Transverse colon (tissue), 4 donors: ENCODE results near the gene POLR2F. TPM values are rescaled to one million over a fixed set of nuclear protein-coding genes. Genes with fewer than 3 reads are reported as not detected.
A peak's percentile ranks its signal among the peaks of the same experiment; 100 is the strongest.

ENCODE experiments used
- DNase-seq: peaks from one replicate; pipeline ENCODE4 v3.0.0-alpha.2; 2019
- H3K27ac ChIP-seq, 4 donors: fragments of 200-600 bp; sonication (generic); 2 replicates each; pipeline ENCODE4 v1.5.1; 2016 to 2018; ENCODE audit warnings: inconsistent platforms in 4 of 4
- H3K27me3 ChIP-seq: fragments of 200-600 bp; sonication (generic); 2 replicates; pipeline ENCODE4 v1.5.1; 2017; ENCODE audit warnings: inconsistent platforms
- H3K36me3 ChIP-seq, 4 donors: fragments of 200-600 bp; sonication (generic); 2 replicates each; pipeline ENCODE4 v1.5.1; 2017 to 2019; ENCODE audit warnings: inconsistent platforms in 4 of 4
- H3K4me1 ChIP-seq, 4 donors: fragments of 200-600 bp; sonication (generic); 2 replicates each; pipeline ENCODE4 v1.5.1; 2017 to 2020; ENCODE audit warnings: inconsistent platforms in 4 of 4
- H3K4me3 ChIP-seq, 4 donors: fragments of 200-600 bp; sonication (generic); 1 replicate in 1 of 4; 2 replicates in 3 of 4; pipeline versions ENCODE4 v1.5.1 to v1.6.1; 2017 to 2019; ENCODE audit warnings: inconsistent platforms in 4 of 4
- H3K9me3 ChIP-seq, 2 donors: fragments of 200-600 bp; sonication (generic); 2 replicates each; pipeline ENCODE4 v1.5.1; 2017 to 2019; ENCODE audit warnings: inconsistent platforms in 2 of 2
- EP300 ChIP-seq: sonication (generic); formaldehyde crosslinking; IDR thresholded peaks from one replicate; pipeline ENCODE4 v1.6.1; 2017; ENCODE audit warnings: antibody characterized with exemption, low read depth
- POLR2A ChIP-seq: fragments of 450-650 bp; IDR thresholded peaks from one replicate; pipeline ENCODE4 v1.6.1; 2016; ENCODE audit warnings: antibody characterized with exemption, mild to moderate bottlenecking, moderate library complexity
- POLR2AphosphoS5 ChIP-seq, 3 donors: sonication (generic); formaldehyde crosslinking; IDR thresholded peaks; one replicate each; pipeline ENCODE4 v1.6.1; 2016; ENCODE audit warnings: antibody characterized with exemption in 3 of 3
- WGBS, 2 donors: methylation state at CpG; one replicate each; pipeline ENCODE4 v1.1.5; 2018; ENCODE audit warnings: low coverage in 1 of 2; 5-methylcytosine and 5-hydroxymethylcytosine counted together
- in situ Hi-C, 4 donors: fragments of 200-750 bp; cut with MboI; loops; one replicate each; pipeline versions ENCODE4 v1.15.0 to v1.15.1; 2017; ENCODE audit warnings: low sequenced_read_pairs in 3 of 4, low pct_ligation_motif_present in 1 of 4, low pct_unique_long_range_greater_than_20kb in 1 of 4
- intact Hi-C: fragments of 100-400 bp; cut with DNase I; formaldehyde crosslinking; loops from one replicate; pipeline ENCODE4 v1.15.1; 2023; ENCODE audit warnings: low total_unique reads
- total RNA-seq, 4 donors: library from RNA; depleted of rRNA; stranded (reverse); fragments of >200 nt; gene quantifications; one replicate each; pipeline ENCODE4 v1.1.0, GENCODE V29; 2016
- TF ChIP-seq, protein P1 (sequence below), 5 experiments: fragments of 200-600 bp in 3 of 5; fragments of 450-650 bp in 2 of 5; sonication (generic) in 3 of 5; IDR thresholded peaks; 1 replicate in 2 of 5; 2 replicates in 3 of 5; pipeline ENCODE4 v1.5.1; 2016 to 2017; ENCODE audit warnings: antibody characterized with exemption in 5 of 5, inconsistent platforms in 3 of 5, mild to moderate bottlenecking in 2 of 5, moderate library complexity in 1 of 5

Gene POLR2F
- total RNA-seq, 4 donors from 2014 or later: 7.6 to 65.5 (median 32.6) TPM

DNA sequence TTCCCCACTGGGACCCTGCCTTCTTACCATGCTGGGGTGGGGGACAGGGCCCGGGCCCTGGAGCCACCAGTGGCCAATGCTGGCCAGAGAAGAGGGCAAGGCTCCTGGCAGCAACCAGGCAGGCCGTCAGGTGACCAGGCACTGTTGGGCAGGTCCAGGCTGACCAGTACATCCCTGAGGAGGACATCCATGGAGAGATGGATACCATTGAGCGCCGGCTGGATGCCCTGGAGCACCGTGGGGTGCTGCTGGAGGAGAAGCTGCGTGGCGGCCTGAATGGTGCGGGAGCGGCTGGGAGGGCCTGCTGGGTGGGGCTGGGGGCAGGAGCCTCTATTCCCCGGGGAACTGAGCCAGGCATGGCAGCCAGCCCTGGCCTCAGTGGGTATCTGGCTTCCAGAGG lies 21.1 kb upstream of the POLR2F start:
- TF ChIP-seq POLR2AphosphoS5 (IDR thresholded peaks at IDR 0.05) (no peak), EP300 (no peak), POLR2A (no peak)
- TF ChIP-seq, protein P1, sequence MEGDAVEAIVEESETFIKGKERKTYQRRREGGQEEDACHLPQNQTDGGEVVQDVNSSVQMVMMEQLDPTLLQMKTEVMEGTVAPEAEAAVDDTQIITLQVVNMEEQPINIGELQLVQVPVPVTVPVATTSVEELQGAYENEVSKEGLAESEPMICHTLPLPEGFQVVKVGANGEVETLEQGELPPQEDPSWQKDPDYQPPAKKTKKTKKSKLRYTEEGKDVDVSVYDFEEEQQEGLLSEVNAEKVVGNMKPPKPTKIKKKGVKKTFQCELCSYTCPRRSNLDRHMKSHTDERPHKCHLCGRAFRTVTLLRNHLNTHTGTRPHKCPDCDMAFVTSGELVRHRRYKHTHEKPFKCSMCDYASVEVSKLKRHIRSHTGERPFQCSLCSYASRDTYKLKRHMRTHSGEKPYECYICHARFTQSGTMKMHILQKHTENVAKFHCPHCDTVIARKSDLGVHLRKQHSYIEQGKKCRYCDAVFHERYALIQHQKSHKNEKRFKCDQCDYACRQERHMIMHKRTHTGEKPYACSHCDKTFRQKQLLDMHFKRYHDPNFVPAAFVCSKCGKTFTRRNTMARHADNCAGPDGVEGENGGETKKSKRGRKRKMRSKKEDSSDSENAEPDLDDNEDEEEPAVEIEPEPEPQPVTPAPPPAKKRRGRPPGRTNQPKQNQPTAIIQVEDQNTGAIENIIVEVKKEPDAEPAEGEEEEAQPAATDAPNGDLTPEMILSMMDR (IDR thresholded peaks at IDR 0.05): no peak
- in situ Hi-C loops (no loop called here), intact Hi-C loops (loop anchor here (2.0 to 10.0 kb wide), 3 partner anchors 26 to 118 kb away; partner anchors contain the start of gene MICALL1)
- peaks cover 11 to 17% (median 15%) of the 10 kb centered on the region in 4 donors for H3K4me1 ChIP-seq
- no peaks in the 10 kb centered on the region for H3K27me3 ChIP-seq
- H3K4me3 ChIP-seq: no peak overlapping the region
- H3K36me3 ChIP-seq: peaks cover 0 to 5% (median 4%) of the 10 kb centered on the region in 4 donors
- H3K27ac ChIP-seq: peak overlapping the region in 3 of 4 donors; percentile 74 to 88 (median 75)
- no peak for DNase-seq
- WGBS, 2 donors: 81% methylated on average over 2 of the region's 10 CpGs; no CpG with 5 or more reads in 1 of the 2 donors
- H3K9me3 ChIP-seq: no peaks in the 10 kb centered on the region

DNA sequence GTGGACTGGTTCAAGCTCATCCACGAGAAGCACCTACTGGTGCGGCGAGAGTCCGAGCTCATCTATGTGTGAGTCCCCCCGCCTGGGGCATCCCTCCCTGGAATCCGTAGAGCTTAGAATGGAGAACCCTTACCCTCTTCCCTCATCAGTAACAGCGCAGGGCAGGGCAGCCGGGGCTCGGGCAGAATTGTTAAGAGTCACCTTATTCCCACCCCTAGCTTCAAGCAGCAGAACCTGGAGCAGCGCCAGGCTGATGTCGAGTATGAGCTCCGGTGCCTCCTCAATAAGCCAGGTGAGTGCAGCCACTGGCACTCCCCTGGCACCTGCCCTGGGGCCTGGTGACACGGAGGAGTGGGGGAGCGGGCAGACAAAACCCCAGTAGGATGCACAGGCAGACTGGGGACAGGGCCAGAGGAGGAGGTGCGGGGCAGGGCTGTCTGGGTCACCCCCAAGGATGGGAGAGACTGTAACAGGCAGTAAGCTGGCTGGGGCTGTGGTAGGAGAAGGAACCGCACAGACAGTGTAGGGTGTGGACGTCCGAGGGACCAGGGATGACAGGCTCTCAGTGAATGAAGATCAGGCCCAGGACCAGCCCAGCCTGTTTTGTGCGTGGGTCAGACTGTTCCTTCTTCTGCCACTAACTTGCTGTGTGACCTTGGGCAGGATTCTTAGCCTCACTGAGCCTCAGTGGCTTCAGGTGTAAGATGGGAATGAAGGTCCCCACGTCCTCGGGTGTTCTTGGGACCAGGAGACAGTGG lies 20.5 kb upstream of the POLR2F start:
- Histone ChIP-seq H3K4me3 (no peak overlapping the region), H3K36me3 (peaks cover 0 to 7% (median 0%) of the 10 kb centered on the region in 4 donors), H3K9me3 (no peaks in the 10 kb centered on the region), H3K27ac (peak overlapping the region; percentile 68 to 88 (median 74)), H3K27me3 (no peaks in the 10 kb centered on the region), H3K4me1 (peaks cover 11 to 17% (median 15%) of the 10 kb centered on the region in 4 donors)
- TF ChIP-seq EP300: no peak
- TF ChIP-seq, protein P1 (IDR thresholded peaks at IDR 0.05): no peak
- no peak for TF ChIP-seq POLR2A
- no peak for TF ChIP-seq POLR2AphosphoS5 (IDR thresholded peaks at IDR 0.05)
- in situ Hi-C loops: no loop called here
- intact Hi-C loops: loop anchor here (2.0 to 10.0 kb wide), 3 partner anchors 26 to 118 kb away; partner anchors contain the start of gene MICALL1
- 75 to 82% methylated on average over 4 to 21 of the region's 21 CpGs for WGBS, 2 donors
- DNase-seq: no peak

DNA sequence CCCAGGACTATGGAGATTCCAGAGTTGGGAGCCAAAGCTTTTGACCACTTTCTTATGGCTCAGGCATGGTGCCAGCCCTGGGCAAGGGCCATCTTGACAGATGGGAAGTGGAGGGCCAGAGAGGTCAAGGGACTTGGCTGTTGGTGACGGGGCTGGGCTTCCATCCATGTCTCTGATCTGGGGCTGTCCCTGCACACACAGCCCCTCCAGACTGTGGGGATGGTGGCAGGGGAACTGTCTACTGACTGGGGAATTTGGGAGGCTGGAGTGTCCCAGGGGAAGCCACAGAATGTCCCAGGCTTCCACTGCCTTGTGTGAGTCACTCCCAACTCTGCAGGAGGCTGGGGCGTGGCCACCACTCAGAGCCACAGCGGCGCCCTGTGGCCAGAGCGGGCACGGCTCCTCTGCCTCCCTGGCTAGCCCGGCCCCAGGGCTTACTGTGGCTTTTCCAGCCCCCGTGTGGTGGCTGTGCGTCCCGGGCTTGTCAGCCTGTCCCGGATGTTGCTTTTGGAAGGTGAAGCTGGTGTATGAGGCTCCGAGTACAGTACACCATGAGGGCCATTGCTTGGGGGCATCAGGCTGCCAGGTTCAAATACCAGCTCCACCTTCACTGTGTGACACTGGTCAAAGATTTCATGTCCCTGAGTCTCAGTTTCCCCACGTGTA lies 19.7 kb upstream of the POLR2F start:
- Histone ChIP-seq H3K9me3 (no peaks in the 10 kb centered on the region), H3K27me3 (no peaks in the 10 kb centered on the region), H3K4me3 (no peak overlapping the region), H3K27ac (peak overlapping the region; percentile 68 to 88 (median 74)), H3K4me1 (peaks cover 11 to 17% (median 15%) of the 10 kb centered on the region in 4 donors), H3K36me3 (peaks cover 0 to 7% (median 2%) of the 10 kb centered on the region in 4 donors)
- DNase-seq: peak; percentile 93
- in situ Hi-C loops (no loop called here), intact Hi-C loops (loop anchor here (2.0 to 10.0 kb wide), 3 partner anchors 27 to 119 kb away; partner anchors contain the start of gene MICALL1)
- TF ChIP-seq EP300 (no peak), POLR2AphosphoS5 (IDR thresholded peaks at IDR 0.05) (peak in 1 of 3 donors; percentile 62)
- TF ChIP-seq, protein P1 (IDR thresholded peaks at IDR 0.05): peak; percentile 88 to 97 (median 96)
- 6% methylated on average over 13 of the region's 13 CpGs; no CpG with 5 or more reads in 1 of the 2 donors for WGBS, 2 donors

DNA sequence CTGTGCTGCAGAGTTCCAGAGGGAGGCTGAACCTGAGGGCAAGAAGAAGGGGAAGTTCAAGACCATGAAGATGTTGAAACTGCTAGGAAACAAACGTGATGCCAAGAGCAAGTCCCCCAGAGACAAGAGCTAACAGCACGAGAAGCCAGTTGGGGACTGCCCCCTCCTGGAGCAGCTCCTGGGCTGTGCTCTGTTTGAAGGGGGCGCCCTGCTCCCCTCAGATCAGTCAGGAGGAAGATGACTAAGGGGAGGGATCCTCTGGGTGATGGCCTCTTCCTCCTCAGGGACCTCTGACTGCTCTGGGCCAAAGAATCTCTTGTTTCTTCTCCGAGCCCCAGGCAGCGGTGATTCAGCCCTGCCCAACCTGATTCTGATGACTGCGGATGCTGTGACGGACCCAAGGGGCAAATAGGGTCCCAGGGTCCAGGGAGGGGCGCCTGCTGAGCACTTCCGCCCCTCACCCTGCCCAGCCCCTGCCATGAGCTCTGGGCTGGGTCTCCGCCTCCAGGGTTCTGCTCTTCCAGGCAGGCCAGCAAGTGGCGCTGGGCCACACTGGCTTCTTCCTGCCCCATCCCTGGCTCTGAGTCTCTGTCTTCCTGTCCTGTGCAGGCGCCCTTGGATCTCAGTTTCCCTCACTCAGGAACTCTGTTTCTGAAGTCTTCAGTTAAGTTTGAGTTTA lies 12.7 kb upstream of the POLR2F start:
- Histone ChIP-seq H3K4me1 (no peaks in the 10 kb centered on the region), H3K27me3 (no peaks in the 10 kb centered on the region), H3K36me3 (peaks cover 0 to 22% (median 12%) of the 10 kb centered on the region in 4 donors), H3K4me3 (no peak overlapping the region), H3K27ac (no peak overlapping the region), H3K9me3 (no peaks in the 10 kb centered on the region)
- in situ Hi-C loops: no loop called here
- intact Hi-C loops: loop anchor here (5.0 kb wide), 1 partner anchor 44 kb away; no protein-coding TSS in a partner anchor
- 87% methylated on average over 12 of the region's 12 CpGs; no CpG with 5 or more reads in 1 of the 2 donors for WGBS, 2 donors
- TF ChIP-seq, protein P1 (IDR thresholded peaks at IDR 0.05): no peak
- no peak for TF ChIP-seq POLR2A
- TF ChIP-seq POLR2AphosphoS5 (IDR thresholded peaks at IDR 0.05): no peak
- TF ChIP-seq EP300: no peak
- no peak for DNase-seq
